HEK293 (cell line): ENCODE measurements around the gene NAV2.

Experiments
- CTCF ChIA-PET: fragments of 350-600 bp; formaldehyde crosslinking; extraction: SDS; loops from one replicate; lab custom pipeline; 2021; ENCODE audit warnings: antibody characterized with exemption; lab: Yijun Ruan, JAX
- POLR2A ChIA-PET: fragments of 300-600 bp; formaldehyde crosslinking; extraction: SDS; loops from one replicate; lab custom pipeline; 2020; ENCODE audit warnings: antibody characterized with exemption, inconsistent platforms; lab: Yijun Ruan, JAX
- H3K27ac ChIP-seq: fragments of 200-500 bp; sonication (Bioruptor generic); 2 replicates; pipeline ENCODE4 v1.5.1; 2014; ENCODE audit warnings: low read depth, low read length, control low read depth, inconsistent platforms; ENCODE audit errors: extremely low read depth
- H3K36me3 ChIP-seq, 2 experiments: fragments of 200-500 bp in 1 of 2; sonication (Bioruptor generic) in 1 of 2; 1 replicate in 1 of 2; 2 replicates in 1 of 2; pipeline ENCODE4 v1.5.1; 2014 to 2017; ENCODE audit warnings: inconsistent platforms in 2 of 2, low read length in 2 of 2; ENCODE audit not compliant: control insufficient read depth in 2 of 2, insufficient read depth in 1 of 2
- H3K4me1 ChIP-seq: fragments of 200-500 bp; sonication (Bioruptor generic); 2 replicates; pipeline ENCODE4 v1.5.1; 2014; ENCODE audit warnings: mild to moderate bottlenecking, low read length, inconsistent platforms; ENCODE audit not compliant: control insufficient read depth, insufficient read depth
- H3K4me3 ChIP-seq: 2 replicates; pipeline ENCODE4 v1.5.1; 2011; ENCODE audit warnings: low read depth, mild to moderate bottlenecking, control low read depth, low read length, moderate library complexity
- H3K9me3 ChIP-seq: fragments of 200-500 bp; sonication (Bioruptor generic); 2 replicates; pipeline ENCODE4 v1.5.1; 2014; ENCODE audit warnings: low read depth, low read length, inconsistent platforms; ENCODE audit not compliant: control insufficient read depth, insufficient read depth
- KLF1 ChIP-seq: fragments of 450-650 bp; formaldehyde crosslinking; IDR thresholded peaks from 2 replicates; pipeline ENCODE4 v1.5.1; 2016; ENCODE audit warnings: missing biosample characterization, missing genetic modification characterization
- KLF7 ChIP-seq: fragments of 450-650 bp; formaldehyde crosslinking; IDR thresholded peaks from 2 replicates; pipeline ENCODE4 v1.5.1; 2016; ENCODE audit warnings: missing biosample characterization, missing genetic modification characterization, borderline replicate concordance
- KLF9 ChIP-seq: fragments of 450-650 bp; formaldehyde crosslinking; IDR thresholded peaks from 2 replicates; pipeline ENCODE4 v1.5.1; 2016; ENCODE audit warnings: missing biosample characterization, missing genetic modification characterization, low read depth
- MEIS1 ChIP-seq: sonication (generic); formaldehyde crosslinking; IDR thresholded peaks from 2 replicates; pipeline ENCODE4 v1.8.1; 2022; ENCODE audit warnings: missing genetic modification reagents, mild to moderate bottlenecking, borderline replicate concordance
- RBAK ChIP-seq: fragments of 450-650 bp; formaldehyde crosslinking; IDR thresholded peaks from 2 replicates; pipeline ENCODE4 v1.5.1; 2016; ENCODE audit warnings: missing biosample characterization, missing genetic modification characterization
- SP2 ChIP-seq: fragments of 450-650 bp; formaldehyde crosslinking; IDR thresholded peaks from 2 replicates; pipeline ENCODE4 v1.5.1; 2016; ENCODE audit warnings: missing biosample characterization, missing genetic modification characterization
- ZNF747 ChIP-seq: fragments of 450-650 bp; formaldehyde crosslinking; IDR thresholded peaks from 2 replicates; pipeline ENCODE4 v1.5.1; 2016; ENCODE audit warnings: missing biosample characterization, missing genetic modification characterization
- ZNF777 ChIP-seq: fragments of 450-650 bp; formaldehyde crosslinking; IDR thresholded peaks from 2 replicates; pipeline ENCODE4 v1.5.1; 2017; ENCODE audit warnings: missing biosample characterization, missing genetic modification characterization, borderline replicate concordance
- ZNF837 ChIP-seq: fragments of 450-650 bp; formaldehyde crosslinking; IDR thresholded peaks from 2 replicates; pipeline ENCODE4 v1.5.1; 2016; ENCODE audit warnings: missing biosample characterization, missing genetic modification characterization
- TF ChIP-seq, protein P1 (sequence below): fragments of 450-650 bp; formaldehyde crosslinking; IDR thresholded peaks from 2 replicates; pipeline ENCODE4 v1.5.1; 2017; ENCODE audit warnings: missing biosample characterization, missing genetic modification characterization
- TF ChIP-seq, protein P2 (sequence below): fragments of 450-650 bp; formaldehyde crosslinking; IDR thresholded peaks from 2 replicates; pipeline ENCODE4 v1.5.1; 2016; ENCODE audit warnings: missing biosample characterization, missing genetic modification characterization
- TF ChIP-seq, protein P3 (sequence below): fragments of 450-650 bp; formaldehyde crosslinking; IDR thresholded peaks from 2 replicates; pipeline ENCODE4 v1.5.1; 2016; ENCODE audit warnings: missing biosample characterization, missing genetic modification characterization

The NAV2 gene

DNA sequence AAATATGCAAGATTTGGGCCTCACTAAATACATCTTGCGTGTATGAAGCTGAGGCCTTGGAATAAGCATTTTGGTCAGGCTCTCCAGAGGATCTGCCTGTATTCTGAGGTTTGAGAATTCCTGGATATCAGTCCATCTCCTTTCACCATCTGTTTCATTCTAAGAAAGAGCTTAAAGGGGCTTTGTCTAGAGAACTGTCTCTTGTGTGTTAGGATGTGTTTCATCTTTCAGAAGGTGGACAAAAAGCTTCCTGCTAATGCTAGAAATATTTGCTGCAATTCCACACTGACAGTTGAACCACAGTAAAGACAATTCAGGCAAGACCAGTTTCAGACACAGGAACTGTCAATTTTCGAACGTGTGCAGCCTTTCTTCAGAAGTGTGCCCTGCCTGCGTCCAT is 262.2 kb downstream of the NAV2 start:
- Histone ChIP-seq H3K27ac (no peak overlapping the region), H3K4me1 (no peaks in the 10 kb centered on the region), H3K36me3 (no peaks in the 10 kb centered on the region), H3K9me3 (no peaks in the 10 kb centered on the region), H3K4me3 (no peak overlapping the region)
- POLR2A ChIA-PET: no interaction called here
- CTCF ChIA-PET: interaction anchor here (0.6 to 0.7 kb wide), 2 partner anchors 136 to 903 kb away, joined by 3 to 4 read pairs; no protein-coding TSS in a partner anchor
- TF ChIP-seq ZNF777: no peak
- no peak for TF ChIP-seq KLF7 (tag by site-specific recombination)
- TF ChIP-seq ZNF747 (tag by site-specific recombination): no peak
- TF ChIP-seq SP2: no peak
- TF ChIP-seq, protein P1, sequence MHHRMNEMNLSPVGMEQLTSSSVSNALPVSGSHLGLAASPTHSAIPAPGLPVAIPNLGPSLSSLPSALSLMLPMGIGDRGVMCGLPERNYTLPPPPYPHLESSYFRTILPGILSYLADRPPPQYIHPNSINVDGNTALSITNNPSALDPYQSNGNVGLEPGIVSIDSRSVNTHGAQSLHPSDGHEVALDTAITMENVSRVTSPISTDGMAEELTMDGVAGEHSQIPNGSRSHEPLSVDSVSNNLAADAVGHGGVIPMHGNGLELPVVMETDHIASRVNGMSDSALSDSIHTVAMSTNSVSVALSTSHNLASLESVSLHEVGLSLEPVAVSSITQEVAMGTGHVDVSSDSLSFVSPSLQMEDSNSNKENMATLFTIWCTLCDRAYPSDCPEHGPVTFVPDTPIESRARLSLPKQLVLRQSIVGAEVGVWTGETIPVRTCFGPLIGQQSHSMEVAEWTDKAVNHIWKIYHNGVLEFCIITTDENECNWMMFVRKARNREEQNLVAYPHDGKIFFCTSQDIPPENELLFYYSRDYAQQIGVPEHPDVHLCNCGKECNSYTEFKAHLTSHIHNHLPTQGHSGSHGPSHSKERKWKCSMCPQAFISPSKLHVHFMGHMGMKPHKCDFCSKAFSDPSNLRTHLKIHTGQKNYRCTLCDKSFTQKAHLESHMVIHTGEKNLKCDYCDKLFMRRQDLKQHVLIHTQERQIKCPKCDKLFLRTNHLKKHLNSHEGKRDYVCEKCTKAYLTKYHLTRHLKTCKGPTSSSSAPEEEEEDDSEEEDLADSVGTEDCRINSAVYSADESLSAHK (tag by site-specific recombination): no peak
- TF ChIP-seq, protein P2, sequence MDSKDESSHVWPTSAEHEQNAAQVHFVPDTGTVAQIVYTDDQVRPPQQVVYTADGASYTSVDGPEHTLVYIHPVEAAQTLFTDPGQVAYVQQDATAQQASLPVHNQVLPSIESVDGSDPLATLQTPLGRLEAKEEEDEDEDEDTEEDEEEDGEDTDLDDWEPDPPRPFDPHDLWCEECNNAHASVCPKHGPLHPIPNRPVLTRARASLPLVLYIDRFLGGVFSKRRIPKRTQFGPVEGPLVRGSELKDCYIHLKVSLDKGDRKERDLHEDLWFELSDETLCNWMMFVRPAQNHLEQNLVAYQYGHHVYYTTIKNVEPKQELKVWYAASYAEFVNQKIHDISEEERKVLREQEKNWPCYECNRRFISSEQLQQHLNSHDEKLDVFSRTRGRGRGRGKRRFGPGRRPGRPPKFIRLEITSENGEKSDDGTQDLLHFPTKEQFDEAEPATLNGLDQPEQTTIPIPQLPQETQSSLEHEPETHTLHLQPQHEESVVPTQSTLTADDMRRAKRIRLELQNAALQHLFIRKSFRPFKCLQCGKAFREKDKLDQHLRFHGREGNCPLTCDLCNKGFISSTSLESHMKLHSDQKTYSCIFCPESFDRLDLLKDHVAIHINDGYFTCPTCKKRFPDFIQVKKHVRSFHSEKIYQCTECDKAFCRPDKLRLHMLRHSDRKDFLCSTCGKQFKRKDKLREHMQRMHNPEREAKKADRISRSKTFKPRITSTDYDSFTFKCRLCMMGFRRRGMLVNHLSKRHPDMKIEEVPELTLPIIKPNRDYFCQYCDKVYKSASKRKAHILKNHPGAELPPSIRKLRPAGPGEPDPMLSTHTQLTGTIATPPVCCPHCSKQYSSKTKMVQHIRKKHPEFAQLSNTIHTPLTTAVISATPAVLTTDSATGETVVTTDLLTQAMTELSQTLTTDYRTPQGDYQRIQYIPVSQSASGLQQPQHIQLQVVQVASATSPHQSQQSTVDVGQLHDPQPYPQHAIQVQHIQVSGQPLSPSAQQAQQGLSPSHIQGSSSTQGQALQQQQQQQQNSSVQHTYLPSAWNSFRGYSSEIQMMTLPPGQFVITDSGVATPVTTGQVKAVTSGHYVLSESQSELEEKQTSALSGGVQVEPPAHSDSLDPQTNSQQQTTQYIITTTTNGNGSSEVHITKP (tag by site-specific recombination): no peak
- no peak for TF ChIP-seq MEIS1 (CRISPR knock-in tag)
- no peak for TF ChIP-seq KLF9 (tag by site-specific recombination)
- TF ChIP-seq, protein P3, sequence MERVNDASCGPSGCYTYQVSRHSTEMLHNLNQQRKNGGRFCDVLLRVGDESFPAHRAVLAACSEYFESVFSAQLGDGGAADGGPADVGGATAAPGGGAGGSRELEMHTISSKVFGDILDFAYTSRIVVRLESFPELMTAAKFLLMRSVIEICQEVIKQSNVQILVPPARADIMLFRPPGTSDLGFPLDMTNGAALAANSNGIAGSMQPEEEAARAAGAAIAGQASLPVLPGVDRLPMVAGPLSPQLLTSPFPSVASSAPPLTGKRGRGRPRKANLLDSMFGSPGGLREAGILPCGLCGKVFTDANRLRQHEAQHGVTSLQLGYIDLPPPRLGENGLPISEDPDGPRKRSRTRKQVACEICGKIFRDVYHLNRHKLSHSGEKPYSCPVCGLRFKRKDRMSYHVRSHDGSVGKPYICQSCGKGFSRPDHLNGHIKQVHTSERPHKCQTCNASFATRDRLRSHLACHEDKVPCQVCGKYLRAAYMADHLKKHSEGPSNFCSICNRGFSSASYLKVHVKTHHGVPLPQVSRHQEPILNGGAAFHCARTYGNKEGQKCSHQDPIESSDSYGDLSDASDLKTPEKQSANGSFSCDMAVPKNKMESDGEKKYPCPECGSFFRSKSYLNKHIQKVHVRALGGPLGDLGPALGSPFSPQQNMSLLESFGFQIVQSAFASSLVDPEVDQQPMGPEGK: no peak
- TF ChIP-seq ZNF837 (tag by site-specific recombination): no peak

DNA sequence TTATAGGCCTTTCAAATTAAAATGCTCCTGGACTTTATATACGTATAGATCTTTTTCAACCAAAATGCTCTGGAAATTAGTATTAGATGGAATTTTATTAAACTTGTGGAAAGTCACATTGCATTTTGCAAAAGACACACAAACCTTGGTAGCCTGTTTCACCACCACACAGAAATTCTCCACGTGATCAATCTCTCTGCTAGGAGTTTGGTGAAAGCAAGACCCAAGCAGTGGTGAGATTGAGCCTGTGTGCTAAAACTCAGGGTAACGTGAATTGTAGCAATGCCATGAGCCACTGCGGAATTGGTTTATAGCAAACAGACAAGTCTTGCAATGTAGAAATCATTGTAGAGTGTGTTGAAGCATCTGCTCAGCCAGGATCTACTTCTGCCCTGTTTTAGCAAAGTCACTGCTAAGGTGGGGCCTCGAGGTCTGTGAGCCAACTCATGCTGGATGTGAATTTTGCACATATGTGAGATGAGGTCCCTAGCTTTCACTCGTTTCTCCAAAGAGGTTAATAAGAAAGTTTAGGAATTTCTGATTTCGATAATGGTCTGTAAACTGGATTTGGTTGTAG is 262.9 kb downstream of the NAV2 start:
- CTCF ChIA-PET: interaction anchor here (0.6 to 0.7 kb wide), 2 partner anchors 135 to 904 kb away, joined by 3 to 4 read pairs; no protein-coding TSS in a partner anchor
- Histone ChIP-seq H3K9me3 (no peaks in the 10 kb centered on the region), H3K4me3 (no peak overlapping the region)
- TF ChIP-seq RBAK (tag by site-specific recombination) (no peak), KLF1 (tag by site-specific recombination) (no peak), ZNF747 (tag by site-specific recombination) (no peak)
- TF ChIP-seq, all 188 proteins: peak for 0
- no peaks in the 10 kb centered on the region for H3K36me3 ChIP-seq
- no peak overlapping the region for H3K27ac ChIP-seq
- POLR2A ChIA-PET: no interaction called here
- H3K4me1 ChIP-seq: no peaks in the 10 kb centered on the region
